SK-N-SH (cell line): ENCODE results near the gene SELENOS. TPM values are rescaled to one million over a fixed set of nuclear protein-coding genes. Genes with fewer than 3 reads are reported as not detected.

Experiments used
- CTCF ChIA-PET: fragments of 300-600, 350-600 bp; formaldehyde crosslinking; extraction: SDS; loops from one replicate; lab custom pipeline; 2021; lab: Yijun Ruan, JAX
- POLR2A ChIA-PET: fragments of 350-600 bp; sonication (Branson Sonifier 250); formaldehyde crosslinking; extraction: SDS; loops from one replicate; lab custom pipeline; 2020; ENCODE audit warnings: antibody characterized with exemption, inconsistent platforms; lab: Yijun Ruan, JAX
- DNase-seq: peaks from one replicate; pipeline ENCODE4 v3.0.0; 2012
- H2AFZ ChIP-seq: fragments of 200-600 bp; sonication (generic); 2 replicates; pipeline ENCODE4 v1.8.1; 2016; ENCODE audit warnings: antibody characterized with exemption, mild to moderate bottlenecking, low read depth
- H3F3A ChIP-seq: fragments of 200-600 bp; sonication (generic); replicated peaks from 2 replicates; pipeline ENCODE3; 2016; ENCODE audit warnings: antibody characterized with exemption, mild to moderate bottlenecking; ENCODE audit not compliant: insufficient read depth
- H3K27ac ChIP-seq, 2 experiments: fragments of 200-500 bp in 1 of 2; fragments of 200-600 bp in 1 of 2; sonication (Bioruptor generic) in 1 of 2; sonication (generic), shearing (Covaris generic) in 1 of 2; 2 replicates each; pipeline versions ENCODE4 v1.5.1 to v1.6.1; 2014 to 2016; ENCODE audit warnings: low read depth in 2 of 2, inconsistent platforms in 1 of 2, low read length in 1 of 2, mild to moderate bottlenecking in 1 of 2, mixed read lengths in 1 of 2
- H3K27me3 ChIP-seq: fragments of 200-600 bp; sonication (generic), shearing (Covaris generic); 2 replicates; pipeline ENCODE4 v1.6.1; 2016; ENCODE audit warnings: mixed run types; ENCODE audit not compliant: insufficient read depth
- H3K36me3 ChIP-seq, 2 experiments: fragments of 200-500 bp in 1 of 2; fragments of 200-600 bp in 1 of 2; sonication (Bioruptor generic) in 1 of 2; sonication (generic) in 1 of 2; replicated peaks in 1 of 2; 2 replicates each; pipeline versions ENCODE3 to v1.5.1; 2014 to 2016; ENCODE audit warnings: low read length in 1 of 2, mild to moderate bottlenecking in 1 of 2; ENCODE audit not compliant: insufficient read depth in 2 of 2, control insufficient read depth in 1 of 2
- H3K4me1 ChIP-seq, 2 experiments: fragments of 200-500 bp in 1 of 2; fragments of 200-600 bp in 1 of 2; sonication (Bioruptor generic) in 1 of 2; sonication (generic), shearing (Covaris generic) in 1 of 2; 2 replicates each; pipeline versions ENCODE4 v1.5.1 to v1.6.1; 2014 to 2016; ENCODE audit warnings: low read depth in 1 of 2, low read length in 1 of 2, mixed run types in 1 of 2; ENCODE audit not compliant: insufficient read depth in 2 of 2, control insufficient read depth in 1 of 2
- H3K4me2 ChIP-seq: fragments of 200-600 bp; sonication (generic), shearing (Covaris generic); 2 replicates; pipeline ENCODE4 v1.6.1; 2017; ENCODE audit warnings: mixed run types
- H3K4me3 ChIP-seq, 2 experiments: fragments of 200-500 bp in 1 of 2; fragments of 200-600 bp in 1 of 2; sonication (Bioruptor generic) in 1 of 2; sonication (generic), shearing (Covaris generic) in 1 of 2; 2 replicates each; pipeline versions ENCODE4 v1.5.1 to v1.8.1; 2014 to 2016; ENCODE audit warnings: low read depth in 2 of 2, inconsistent platforms in 1 of 2, low read length in 1 of 2, mild to moderate bottlenecking in 1 of 2, mixed read lengths in 1 of 2, moderate library complexity in 1 of 2
- H3K79me2 ChIP-seq: fragments of 200-600 bp; sonication (generic); 2 replicates; pipeline ENCODE4 v1.8.1; 2017; ENCODE audit warnings: mild to moderate bottlenecking; ENCODE audit not compliant: insufficient read depth
- H3K9ac ChIP-seq: fragments of 200-600 bp; sonication (generic); 2 replicates; pipeline ENCODE4 v1.6.1; 2017; ENCODE audit warnings: mixed run types
- H3K9me2 ChIP-seq: fragments of 200-600 bp; sonication (generic); 2 replicates; pipeline ENCODE4 v1.6.1; 2017; ENCODE audit warnings: mixed run types
- H3K9me3 ChIP-seq: fragments of 200-600 bp; sonication (generic); 2 replicates; pipeline ENCODE4 v1.6.1; 2017; ENCODE audit warnings: mixed run types, mild to moderate bottlenecking, moderate library complexity
- H4K20me1 ChIP-seq: fragments of 200-600 bp; sonication (generic); 2 replicates; pipeline ENCODE4 v1.6.1; 2017; ENCODE audit warnings: mild to moderate bottlenecking, mixed run types; ENCODE audit not compliant: insufficient read depth
- CHD2 ChIP-seq: fragments of 150-350 bp; IDR thresholded peaks from 2 replicates; pipeline ENCODE4 v1.6.1; 2018; ENCODE audit warnings: low read length; ENCODE audit not compliant: partially characterized antibody
- FOXJ3 ChIP-seq: sonication (generic); formaldehyde crosslinking; IDR thresholded peaks from 2 replicates; pipeline ENCODE4 v1.5.1; 2020; ENCODE audit warnings: mild to moderate bottlenecking, missing genetic modification reagents
- JUND ChIP-seq: IDR thresholded peaks from 2 replicates; pipeline ENCODE4 v1.4.0; 2012
- MEF2A ChIP-seq: IDR thresholded peaks from 2 replicates; pipeline ENCODE4 v1.4.0; 2012; ENCODE audit warnings: low read depth, borderline replicate concordance
- MXI1 ChIP-seq: IDR thresholded peaks from 2 replicates; pipeline ENCODE4 v1.6.1; 2012; ENCODE audit warnings: mild to moderate bottlenecking, low read depth, low read length, improper control_type of control experiment
- NFIC ChIP-seq: IDR thresholded peaks from 2 replicates; pipeline ENCODE4 v1.4.0; 2012; ENCODE audit warnings: borderline replicate concordance
- NRF1 ChIP-seq: IDR thresholded peaks from 2 replicates; pipeline ENCODE4 v1.6.1; 2012; ENCODE audit warnings: low read depth, mild to moderate bottlenecking, low read length
- POLR2AphosphoS5 ChIP-seq: IDR thresholded peaks from 2 replicates; pipeline ENCODE4 v1.6.1; 2012; ENCODE audit warnings: low read depth, low read length
- RAD21 ChIP-seq: IDR thresholded peaks from 2 replicates; pipeline ENCODE4 v1.6.1; 2012; ENCODE audit warnings: mild to moderate bottlenecking, low read length
- RCOR1 ChIP-seq: fragments of 150-350 bp; IDR thresholded peaks from 2 replicates; pipeline ENCODE4 v1.6.1; 2017; ENCODE audit warnings: antibody characterized with exemption, low read length
- RFX5 ChIP-seq: IDR thresholded peaks from 2 replicates; pipeline ENCODE4 v1.6.1; 2012; ENCODE audit warnings: mild to moderate bottlenecking, improper control_type of control experiment, low read length
- SIN3A ChIP-seq: IDR thresholded peaks from 2 replicates; pipeline ENCODE4 v1.6.1; 2012; ENCODE audit warnings: low read depth, mild to moderate bottlenecking, low read length, moderate library complexity, borderline replicate concordance
- TCF12 ChIP-seq: IDR thresholded peaks from 2 replicates; pipeline ENCODE4 v1.4.0; 2012
- TEAD4 ChIP-seq: IDR thresholded peaks from 2 replicates; pipeline ENCODE4 v1.4.0; 2012; ENCODE audit warnings: mild to moderate bottlenecking, borderline replicate concordance; ENCODE audit not compliant: insufficient read depth
- YY1 ChIP-seq: IDR thresholded peaks from 2 replicates; pipeline ENCODE4 v1.4.0; 2012; ENCODE audit warnings: low read depth, mild to moderate bottlenecking
- whole genome bisulfite sequencing: methylation state at CpG from one replicate; pipeline ENCODE4 v1.1.6; 2017; ENCODE audit warnings: low lambda C conversion rate; 5-methylcytosine and 5-hydroxymethylcytosine counted together
- polyA plus RNA-seq, 3 experiments: library from polyadenylated mRNA; depleted of rRNA; stranded (reverse); fragments of >200 nt; gene quantifications; 2 replicates each; pipeline ENCODE4 v1.2.3, GENCODE V29; 2012
- TF ChIP-seq, protein P1 (sequence below): IDR thresholded peaks from 2 replicates; pipeline ENCODE4 v1.4.0; 2012; ENCODE audit warnings: low read depth, borderline replicate concordance
- TF ChIP-seq, protein P2 (sequence below): fragments of 200-600 bp; sonication (generic); IDR thresholded peaks from 2 replicates; pipeline ENCODE4 v1.6.1; 2017; ENCODE audit warnings: antibody characterized with exemption, mild to moderate bottlenecking, moderate library complexity
- TF ChIP-seq, protein P3 (sequence below): fragments of 150-350 bp; IDR thresholded peaks from 2 replicates; pipeline ENCODE4 v1.6.1; 2016; ENCODE audit warnings: mild to moderate bottlenecking, low read depth, low read length

Gene SELENOS
- polyA plus RNA-seq, 1 of the 3 experiments (the other 2 are of a cell fraction) = 101 TPM

DNA sequence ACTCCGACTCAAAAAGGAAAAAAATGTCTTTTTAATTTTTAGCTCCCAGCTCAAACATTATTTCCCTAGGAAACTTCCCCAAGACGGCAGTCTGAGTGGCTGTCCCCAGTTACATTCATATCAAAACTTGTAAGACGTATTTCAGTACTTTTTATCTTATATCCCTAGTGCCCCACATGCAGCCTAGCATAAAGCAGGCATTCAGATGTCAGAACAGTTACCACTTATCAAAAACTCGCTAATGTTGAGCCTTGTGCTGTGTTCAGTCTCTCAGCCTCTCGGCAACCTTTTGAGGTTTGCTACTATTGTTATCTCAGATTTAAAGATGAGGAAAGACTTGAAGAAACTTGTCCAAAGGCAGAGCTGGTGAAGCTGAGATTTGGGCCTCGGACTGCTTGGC, 6.6 kb upstream of the SELENOS start:
- no peak for TF ChIP-seq NRF1
- TF ChIP-seq MEF2A = no peak
- no peak for TF ChIP-seq NFIC
- no peak for TF ChIP-seq TEAD4
- TF ChIP-seq RAD21 = no peak
- no peak for TF ChIP-seq SIN3A
- Histone ChIP-seq H3K27me3 (no peaks in the 10 kb centered on the region), H3K36me3 (peaks cover 76 to 81% of the 10 kb centered on the region in 2 experiments), H3K27ac (no peak overlapping the region), H3K9ac (no peak overlapping the region), H3K4me2 (no peak overlapping the region), H3K9me2 (no peaks in the 10 kb centered on the region), H2AFZ (no peak overlapping the region), H3F3A (peaks cover 8% of the 10 kb centered on the region), H3K9me3 (no peaks in the 10 kb centered on the region), H3K4me3 (no peak overlapping the region), H4K20me1 (peaks cover 10% of the 10 kb centered on the region; the same call in 1 of the 2 replicates), H3K79me2 (peaks cover 26% of the 10 kb centered on the region), H3K4me1 (no peaks in the 10 kb centered on the region)
- POLR2A ChIA-PET = interaction anchor here (0.6 kb wide), 1 partner anchor 352 kb away, joined by 4 read pairs; no protein-coding TSS in a partner anchor
- CTCF ChIA-PET = interaction anchor here (1.3 to 1.9 kb wide), 2 partner anchors 356 to 358 kb away, joined by 3 to 5 read pairs; no protein-coding TSS in a partner anchor
- no peak for DNase-seq
- WGBS = 90% methylated on average over 6 of the region's 6 CpGs

DNA sequence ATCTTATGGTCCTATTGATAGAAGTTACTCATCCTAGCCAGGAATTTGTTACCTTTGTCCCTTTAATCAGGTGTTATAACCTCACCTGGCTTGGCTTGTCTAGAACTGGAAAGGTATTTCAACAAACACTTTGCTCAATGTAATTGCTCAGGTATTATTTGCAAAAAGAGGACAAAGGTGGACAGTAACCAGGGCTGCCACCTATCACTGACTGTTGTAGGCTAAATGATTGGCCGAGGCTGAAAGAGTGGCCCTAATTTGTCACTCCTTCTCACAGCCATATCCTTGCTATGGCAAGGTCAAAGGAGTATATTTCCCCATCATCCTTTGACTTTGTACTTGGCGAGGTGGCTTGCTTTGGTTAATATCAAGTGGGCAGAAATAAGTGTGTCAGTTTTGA, 2.7 kb upstream of the SELENOS start:
- Histone ChIP-seq H3K4me3 (no peak overlapping the region), H3K9me2 (no peaks in the 10 kb centered on the region), H3F3A (peaks cover 16% of the 10 kb centered on the region), H3K79me2 (peaks cover 22% of the 10 kb centered on the region), H3K9ac (no peak overlapping the region), H3K27ac (no peak overlapping the region), H3K36me3 (peaks cover 41 to 53% of the 10 kb centered on the region in 2 experiments), H4K20me1 (peaks cover 13% of the 10 kb centered on the region), H3K9me3 (no peaks in the 10 kb centered on the region), H3K27me3 (no peaks in the 10 kb centered on the region), H3K4me2 (no peak overlapping the region), H2AFZ (no peak overlapping the region), H3K4me1 (peaks cover 3 to 17% of the 10 kb centered on the region in 2 experiments; a peak in 1 of 4 replicates)
- no peak for DNase-seq
- 100% methylated on average over 2 of the region's 2 CpGs for WGBS
- TF ChIP-seq RCOR1 (no peak), RAD21 (no peak), JUND (no peak), MXI1 (no peak), CHD2 (no peak), FOXJ3 (CRISPR knock-in tag) (no peak), NRF1 (no peak), POLR2AphosphoS5 (no peak), TCF12 (no peak), RFX5 (no peak), YY1 (no peak)
- TF ChIP-seq, protein P1, sequence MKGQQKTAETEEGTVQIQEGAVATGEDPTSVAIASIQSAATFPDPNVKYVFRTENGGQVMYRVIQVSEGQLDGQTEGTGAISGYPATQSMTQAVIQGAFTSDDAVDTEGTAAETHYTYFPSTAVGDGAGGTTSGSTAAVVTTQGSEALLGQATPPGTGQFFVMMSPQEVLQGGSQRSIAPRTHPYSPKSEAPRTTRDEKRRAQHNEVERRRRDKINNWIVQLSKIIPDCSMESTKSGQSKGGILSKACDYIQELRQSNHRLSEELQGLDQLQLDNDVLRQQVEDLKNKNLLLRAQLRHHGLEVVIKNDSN = no peak
- TF ChIP-seq, protein P2, sequence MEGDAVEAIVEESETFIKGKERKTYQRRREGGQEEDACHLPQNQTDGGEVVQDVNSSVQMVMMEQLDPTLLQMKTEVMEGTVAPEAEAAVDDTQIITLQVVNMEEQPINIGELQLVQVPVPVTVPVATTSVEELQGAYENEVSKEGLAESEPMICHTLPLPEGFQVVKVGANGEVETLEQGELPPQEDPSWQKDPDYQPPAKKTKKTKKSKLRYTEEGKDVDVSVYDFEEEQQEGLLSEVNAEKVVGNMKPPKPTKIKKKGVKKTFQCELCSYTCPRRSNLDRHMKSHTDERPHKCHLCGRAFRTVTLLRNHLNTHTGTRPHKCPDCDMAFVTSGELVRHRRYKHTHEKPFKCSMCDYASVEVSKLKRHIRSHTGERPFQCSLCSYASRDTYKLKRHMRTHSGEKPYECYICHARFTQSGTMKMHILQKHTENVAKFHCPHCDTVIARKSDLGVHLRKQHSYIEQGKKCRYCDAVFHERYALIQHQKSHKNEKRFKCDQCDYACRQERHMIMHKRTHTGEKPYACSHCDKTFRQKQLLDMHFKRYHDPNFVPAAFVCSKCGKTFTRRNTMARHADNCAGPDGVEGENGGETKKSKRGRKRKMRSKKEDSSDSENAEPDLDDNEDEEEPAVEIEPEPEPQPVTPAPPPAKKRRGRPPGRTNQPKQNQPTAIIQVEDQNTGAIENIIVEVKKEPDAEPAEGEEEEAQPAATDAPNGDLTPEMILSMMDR = no peak
- TF ChIP-seq, protein P3, sequence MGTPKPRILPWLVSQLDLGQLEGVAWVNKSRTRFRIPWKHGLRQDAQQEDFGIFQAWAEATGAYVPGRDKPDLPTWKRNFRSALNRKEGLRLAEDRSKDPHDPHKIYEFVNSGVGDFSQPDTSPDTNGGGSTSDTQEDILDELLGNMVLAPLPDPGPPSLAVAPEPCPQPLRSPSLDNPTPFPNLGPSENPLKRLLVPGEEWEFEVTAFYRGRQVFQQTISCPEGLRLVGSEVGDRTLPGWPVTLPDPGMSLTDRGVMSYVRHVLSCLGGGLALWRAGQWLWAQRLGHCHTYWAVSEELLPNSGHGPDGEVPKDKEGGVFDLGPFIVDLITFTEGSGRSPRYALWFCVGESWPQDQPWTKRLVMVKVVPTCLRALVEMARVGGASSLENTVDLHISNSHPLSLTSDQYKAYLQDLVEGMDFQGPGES = no peak
- POLR2A ChIA-PET = no interaction called here
- CTCF ChIA-PET = no interaction called here
